Cerebellar cortex (tissue), 1 donor: ENCODE results near the gene MS4A8.

ENCODE experiments used
- DNase-seq: peaks from one replicate; pipeline ENCODE4 v3.0.0-alpha.2; 2015; ENCODE audit warnings: low spot score

Gene MS4A8

DNA sequence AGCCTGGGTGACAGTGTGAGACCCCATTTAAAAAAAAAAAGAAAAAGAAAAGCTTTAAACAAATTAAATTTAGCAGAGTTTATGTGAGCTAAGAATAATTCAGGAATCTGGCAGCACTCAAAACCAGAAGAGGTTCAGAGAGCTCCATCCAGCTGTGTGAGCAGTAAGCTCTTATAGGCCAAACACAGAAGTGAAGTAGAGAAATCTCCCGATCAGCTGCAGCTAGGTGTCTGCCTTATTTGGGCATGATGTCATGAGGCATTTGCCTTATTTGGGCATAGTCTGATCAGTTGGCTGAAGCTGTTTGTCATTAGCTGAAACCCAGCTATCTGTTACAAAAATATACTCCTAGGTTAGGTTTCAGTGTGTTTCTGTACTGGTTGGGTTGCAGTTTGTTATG, 65.5 kb downstream of the MS4A8 start:
- DNase-seq = no peak

DNA sequence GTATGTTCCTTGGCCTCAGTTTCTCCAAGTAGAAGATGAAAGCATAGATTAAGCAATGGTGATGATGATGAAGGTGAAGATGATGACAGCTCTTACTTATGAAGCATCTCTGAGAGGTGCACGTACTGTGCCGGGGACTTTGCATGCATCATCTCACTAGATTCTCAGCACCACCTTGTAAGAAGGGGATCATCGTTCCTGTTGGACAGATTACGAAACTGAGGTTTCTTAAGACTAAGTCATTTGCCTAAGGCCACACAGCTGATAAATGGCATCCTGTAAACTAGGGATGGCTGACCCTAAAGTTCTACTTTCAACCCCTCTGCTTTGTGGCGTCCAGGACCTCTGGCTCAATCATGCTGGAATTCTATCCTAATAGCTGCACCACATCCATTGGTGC, 65.9 kb downstream of the MS4A8 start:
- DNase-seq = no peak
